Bronchial epithelial cell (primary cell): ENCODE results near the gene DYNC1LI1. TPM values are rescaled to one million over a fixed set of nuclear protein-coding genes. Genes with fewer than 3 reads are reported as not detected.
A peak's percentile ranks its signal among the peaks of the same experiment; 100 is the strongest.

Experiments used
- DNase-seq: peaks from one replicate; pipeline ENCODE4 v3.0.0-alpha.2; 2010; ENCODE audit warnings: low read depth
- FAIRE-seq: peaks from 2 replicates; lab custom pipeline; 2011; peaks lifted over from hg19 to GRCh38; lab: Jason Lieb, UNC
- H3K27me3 ChIP-seq: 2 replicates; pipeline ENCODE4 v1.5.1; 2011; ENCODE audit warnings: low read length; ENCODE audit not compliant: control insufficient read depth, insufficient read depth
- H3K36me3 ChIP-seq: 2 replicates; pipeline ENCODE4 v1.5.1; 2011; ENCODE audit warnings: low read length; ENCODE audit not compliant: control insufficient read depth, insufficient read depth
- H3K4me3 ChIP-seq: 2 replicates; pipeline ENCODE4 v1.5.1; 2011; ENCODE audit warnings: mild to moderate bottlenecking, low read depth, low read length, control low read depth
- CTCF ChIP-seq: IDR thresholded peaks from 2 replicates; pipeline ENCODE4 v1.5.1; 2011; ENCODE audit warnings: mild to moderate bottlenecking, moderate library complexity, low read length, control low read depth, inconsistent platforms; ENCODE audit not compliant: insufficient read depth, severe bottlenecking
- total RNA-seq: library from RNA; depleted of rRNA; stranded (reverse); fragments of >200 nt; gene quantifications from 2 replicates; pipeline ENCODE4 v1.2.1, GENCODE V29; 2014

Gene DYNC1LI1
- 24.5 and 26.1 TPM in 2 replicates for total RNA-seq

- TF ChIP-seq CTCF: no peak
- Histone ChIP-seq H3K36me3 (no peaks in the 10 kb centered on the region), H3K4me3 (peak within 1 kb of the TSS; percentile 75), H3K27me3 (no peaks in the 10 kb centered on the region)
- no peak for FAIRE-seq
- peak; percentile 74 for DNase-seq
Measured at GRCh38 chr3:32570421-32571191, at the start of gene DYNC1LI1. Gene DYNC1LI1, minus strand, starts transcription at chr3:32570858. Its CDS starts 88 bp downstream, at chr3:32570770.

GRCh38 chr3:32619395-32619794 is 48.7 kb upstream of the DYNC1LI1 start:
- FAIRE-seq (no peak), DNase-seq (no peak)
- no peaks in the 10 kb centered on the region for H3K36me3 ChIP-seq
- no peak for TF ChIP-seq CTCF
- no peak overlapping the region for H3K4me3 ChIP-seq
- H3K27me3 ChIP-seq: no peaks in the 10 kb centered on the region

GRCh38 chr3:32616267-32616962 is 45.8 kb upstream of the DYNC1LI1 start:
- H3K4me3 ChIP-seq: no peak overlapping the region
- no peaks in the 10 kb centered on the region for H3K36me3 ChIP-seq
- FAIRE-seq (no peak), DNase-seq (peak; percentile 78)
- H3K27me3 ChIP-seq: no peaks in the 10 kb centered on the region
- TF ChIP-seq CTCF: no peak

- FAIRE-seq: no peak
- H3K27me3 ChIP-seq: no peaks in the 10 kb centered on the region
- no peaks in the 10 kb centered on the region for H3K36me3 ChIP-seq
- peak; percentile 77 for DNase-seq
- TF ChIP-seq CTCF: no peak
- no peak overlapping the region for H3K4me3 ChIP-seq
Measured at GRCh38 chr3:32614956-32615355, 44.3 kb upstream of the DYNC1LI1 start.

- FAIRE-seq: no peak
- TF ChIP-seq CTCF: no peak
- peak; percentile 94 for DNase-seq
- Histone ChIP-seq H3K36me3 (no peaks in the 10 kb centered on the region), H3K27me3 (no peaks in the 10 kb centered on the region), H3K4me3 (no peak overlapping the region)
Measured at GRCh38 chr3:32613183-32613582, 42.5 kb upstream of the DYNC1LI1 start.
